H9 (cell line): Measurements from ENCODE around the gene DEFB108B. TPM values are rescaled to one million over a fixed set of nuclear protein-coding genes. Genes with fewer than 3 reads are reported as not detected.
"Not testable (repeated sequence)": the region's sequence is repeated elsewhere in the genome, so short reads cannot be mapped to it uniquely, and the experiment has no call there.

ENCODE experiments used
- DNase-seq: peaks from one replicate; pipeline ENCODE4 v3.0.0-alpha.2; 2017
- H2AFZ ChIP-seq: one replicate; pipeline ENCODE4 v1.6.1; 2013; ENCODE audit warnings: mild to moderate bottlenecking, low read length, control low read depth, moderate library complexity
- H2AK5ac ChIP-seq: 2 replicates; pipeline ENCODE4 v1.6.1; 2013; ENCODE audit warnings: low read length, control low read depth, mixed read lengths; ENCODE audit not compliant: insufficient read length
- H2BK120ac ChIP-seq: one replicate; pipeline ENCODE4 v1.6.1; 2013; ENCODE audit warnings: low read depth, mild to moderate bottlenecking, low read length, control low read depth, inconsistent platforms; ENCODE audit not compliant: poor library complexity, severe bottlenecking
- H2BK12ac ChIP-seq: 2 replicates; pipeline ENCODE4 v1.6.1; 2013; ENCODE audit warnings: low read length, control low read depth, mixed read lengths, low read depth; ENCODE audit not compliant: insufficient read length
- H2BK15ac ChIP-seq: 2 replicates; pipeline ENCODE4 v1.6.1; 2013; ENCODE audit warnings: low read depth, low read length, control low read depth
- H2BK20ac ChIP-seq: one replicate; pipeline ENCODE4 v1.6.1; 2013; ENCODE audit warnings: low read depth, mild to moderate bottlenecking, low read length, control low read depth, inconsistent platforms; ENCODE audit not compliant: poor library complexity, severe bottlenecking
- H2BK5ac ChIP-seq: 2 replicates; pipeline ENCODE4 v1.6.1; 2013; ENCODE audit warnings: low read length, control low read depth, mixed read lengths; ENCODE audit not compliant: insufficient read length
- H3K14ac ChIP-seq: 2 replicates; pipeline ENCODE4 v1.6.1; 2013; ENCODE audit warnings: low read length, control low read depth; ENCODE audit not compliant: insufficient read depth
- H3K18ac ChIP-seq: 2 replicates; pipeline ENCODE4 v1.6.1; 2013; ENCODE audit warnings: low read depth, mild to moderate bottlenecking, mixed read lengths, low read length, control low read depth; ENCODE audit not compliant: insufficient read length
- H3K23ac ChIP-seq: 2 replicates; pipeline ENCODE4 v1.6.1; 2013; ENCODE audit warnings: low read length, control low read depth, mixed read lengths, low read depth; ENCODE audit not compliant: insufficient read length
- H3K23me2 ChIP-seq: 2 replicates; pipeline ENCODE4 v1.6.1; 2013; ENCODE audit warnings: low read depth, mild to moderate bottlenecking, mixed read lengths, low read length, control low read depth; ENCODE audit not compliant: insufficient read length, poor library complexity, severe bottlenecking
- H3K27ac ChIP-seq: 2 replicates; pipeline ENCODE4 v1.5.1; 2013; ENCODE audit warnings: low read length, control low read depth, mixed read lengths, low read depth; ENCODE audit not compliant: insufficient read length
- H3K27me3 ChIP-seq: 2 replicates; pipeline ENCODE4 v1.6.1; 2013; ENCODE audit warnings: low read length, control low read depth, inconsistent platforms; ENCODE audit not compliant: insufficient read depth
- H3K4ac ChIP-seq: 2 replicates; pipeline ENCODE4 v1.6.1; 2013; ENCODE audit warnings: low read depth, mild to moderate bottlenecking, control low read depth, inconsistent platforms, low read length, moderate library complexity
- H3K4me1 ChIP-seq: 2 replicates; pipeline ENCODE4 v1.6.1; 2013; ENCODE audit warnings: low read length, control low read depth, inconsistent platforms; ENCODE audit not compliant: insufficient read depth
- H3K4me2 ChIP-seq: 2 replicates; pipeline ENCODE4 v1.6.1; 2013; ENCODE audit warnings: low read length, control low read depth, mixed read lengths; ENCODE audit not compliant: insufficient read length, insufficient read depth
- H3K56ac ChIP-seq: 2 replicates; pipeline ENCODE4 v1.6.1; 2013; ENCODE audit warnings: low read depth, mild to moderate bottlenecking, mixed read lengths, low read length, control low read depth; ENCODE audit not compliant: insufficient read length
- H3K79me1 ChIP-seq: 2 replicates; pipeline ENCODE4 v1.6.1; 2013; ENCODE audit warnings: low read depth, mild to moderate bottlenecking, moderate library complexity, low read length, control low read depth, inconsistent platforms; ENCODE audit not compliant: insufficient read depth, poor library complexity, severe bottlenecking
- H3K79me2 ChIP-seq: 2 replicates; pipeline ENCODE4 v1.6.1; 2013; ENCODE audit warnings: low read length, control low read depth, inconsistent platforms; ENCODE audit not compliant: insufficient read depth
- H3K9ac ChIP-seq: 2 replicates; pipeline ENCODE4 v1.6.1; 2013; ENCODE audit warnings: low read length, control low read depth, mixed read lengths; ENCODE audit not compliant: insufficient read length; ENCODE audit errors: extremely low read depth
- H3K9me3 ChIP-seq: one replicate; pipeline ENCODE4 v1.6.1; 2013; ENCODE audit warnings: low read depth, low read length, inconsistent platforms; ENCODE audit not compliant: control insufficient read depth
- H3T11ph ChIP-seq: one replicate; pipeline ENCODE4 v1.6.1; 2013; ENCODE audit warnings: mild to moderate bottlenecking, low read length, control low read depth, inconsistent platforms
- H4K20me1 ChIP-seq: one replicate; pipeline ENCODE4 v1.6.1; 2013; ENCODE audit not compliant: control insufficient read depth, insufficient read length, insufficient read depth
- H4K5ac ChIP-seq: 2 replicates; pipeline ENCODE4 v1.6.1; 2013; ENCODE audit warnings: low read depth, mild to moderate bottlenecking, mixed read lengths, low read length, control low read depth; ENCODE audit not compliant: insufficient read length
- H4K8ac ChIP-seq: replicated peaks from 2 replicates; pipeline ENCODE4 v1.6.1; 2013; ENCODE audit warnings: low read length, control low read depth, mixed read lengths, low read depth; ENCODE audit not compliant: insufficient read length
- H4K91ac ChIP-seq: 2 replicates; pipeline ENCODE4 v1.6.1; 2013; ENCODE audit warnings: low read depth, mild to moderate bottlenecking, moderate library complexity, mixed read lengths, low read length, control low read depth; ENCODE audit not compliant: insufficient read length
- H3K27ac Mint-ChIP-seq, 3 experiments: 2 replicates in 2 of 3; 3 replicates in 1 of 3; pipeline ENCODE4 v1.8.0; 2020 to 2021; ENCODE audit warnings: mixed read lengths in 3 of 3, mild to moderate bottlenecking in 1 of 3, moderate library complexity in 1 of 3
- H3K27me3 Mint-ChIP-seq: 2 replicates; pipeline ENCODE4 v1.8.0; 2021; ENCODE audit warnings: low read depth, mild to moderate bottlenecking, moderate library complexity, mixed read lengths
- H3K36me3 Mint-ChIP-seq, 3 experiments: 2 replicates in 2 of 3; 3 replicates in 1 of 3; pipeline ENCODE4 v1.8.0; 2020 to 2021; ENCODE audit warnings: low read depth in 3 of 3, mixed read lengths in 3 of 3; ENCODE audit not compliant: insufficient read depth in 1 of 3
- H3K4me1 Mint-ChIP-seq, 2 experiments: 2 replicates each; pipeline ENCODE4 v1.8.0; 2020; ENCODE audit warnings: mixed read lengths in 2 of 2
- H3K4me3 Mint-ChIP-seq, 2 experiments: 2 replicates in 1 of 2; 3 replicates in 1 of 2; pipeline ENCODE4 v1.8.0; 2020 to 2021; ENCODE audit warnings: mild to moderate bottlenecking in 2 of 2, mixed read lengths in 2 of 2, moderate library complexity in 1 of 2
- H3K9me3 Mint-ChIP-seq, 2 experiments: 2 replicates in 1 of 2; 3 replicates in 1 of 2; pipeline ENCODE4 v1.8.0; 2020; ENCODE audit warnings: mild to moderate bottlenecking in 2 of 2, mixed read lengths in 2 of 2, moderate library complexity in 1 of 2
- WGBS: extraction: QIAGEN DNeasy Blood & Tissue Kit; methylation state at CpG from one replicate; pipeline ENCODE4 v1.1.7; 2013; ENCODE audit warnings: missing lambda C conversion rate, low lambda C conversion rate, mixed read lengths; ENCODE audit not compliant: insufficient read length; ENCODE audit errors: extremely low coverage; 5-methylcytosine and 5-hydroxymethylcytosine counted together
- total RNA-seq: library from RNA; stranded (reverse); gene quantifications from 2 replicates; pipeline ENCODE4 v1.2.1, GENCODE V29; 2021

DEFB108B gene
- total RNA-seq, 1 experiment from 2014 or later, result not detected

- not testable (repeated sequence) for H3K23me2 ChIP-seq, DNase-seq, H2BK5ac ChIP-seq, H3K27me3 Mint-ChIP-seq, H2BK15ac ChIP-seq, H3K4me1 ChIP-seq, H3K27ac Mint-ChIP-seq, H4K8ac ChIP-seq, H3K9me3 ChIP-seq, H3K36me3 Mint-ChIP-seq, H3T11ph ChIP-seq, H3K18ac ChIP-seq, H3K4me3 Mint-ChIP-seq, H4K91ac ChIP-seq, H2BK20ac ChIP-seq, H3K79me1 ChIP-seq, H4K20me1 ChIP-seq, H3K9me3 Mint-ChIP-seq, H3K27ac ChIP-seq, H2AK5ac ChIP-seq, H2BK120ac ChIP-seq, H3K56ac ChIP-seq, H3K4me1 Mint-ChIP-seq, H2BK12ac ChIP-seq, H4K5ac ChIP-seq, H3K79me2 ChIP-seq, H3K4ac ChIP-seq, H2AFZ ChIP-seq, H3K4me2 ChIP-seq, H3K23ac ChIP-seq, H3K14ac ChIP-seq, H3K27me3 ChIP-seq, H3K9ac ChIP-seq
- WGBS, result no CpG with 5 or more reads among the region's 2 CpGs
Measured at GRCh38 chr11:71855880-71856279, 22.9 kb downstream of the DEFB108B start.

GRCh38 chr11:71860835-71861234 is 27.8 kb downstream of the DEFB108B start:
- DNase-seq, H2BK120ac ChIP-seq, H3K79me1 ChIP-seq, H4K5ac ChIP-seq, H3K9me3 ChIP-seq, H4K91ac ChIP-seq, H3K4me3 Mint-ChIP-seq, H3K14ac ChIP-seq, H2BK15ac ChIP-seq, H3K27me3 Mint-ChIP-seq, H3K36me3 Mint-ChIP-seq, H4K8ac ChIP-seq, H2AFZ ChIP-seq, H3K27me3 ChIP-seq, H3K4me1 ChIP-seq, H3K18ac ChIP-seq, H2BK5ac ChIP-seq, H3K23me2 ChIP-seq, H3T11ph ChIP-seq, H3K9me3 Mint-ChIP-seq, H3K4me1 Mint-ChIP-seq, H3K27ac ChIP-seq, H3K4ac ChIP-seq, H3K79me2 ChIP-seq, H4K20me1 ChIP-seq, H3K23ac ChIP-seq, H2BK12ac ChIP-seq, H3K27ac Mint-ChIP-seq, H2AK5ac ChIP-seq, H3K4me2 ChIP-seq, H3K56ac ChIP-seq, H2BK20ac ChIP-seq, H3K9ac ChIP-seq: not testable (repeated sequence)
- no CpG with 5 or more reads among the region's 3 CpGs for WGBS
